NCI-H524 (cell line): ENCODE results near the gene MRPL55.

Experiments
- DNase-seq, 2 experiments: peaks; one replicate each; lab custom pipeline; 2025; lab: John Stamatoyannopoulos, UW

The MRPL55 gene

GRCh38 chr1:228068359-228068758 lies 40.7 kb downstream of the MRPL55 start:
- DNase-seq: no peak

DNA sequence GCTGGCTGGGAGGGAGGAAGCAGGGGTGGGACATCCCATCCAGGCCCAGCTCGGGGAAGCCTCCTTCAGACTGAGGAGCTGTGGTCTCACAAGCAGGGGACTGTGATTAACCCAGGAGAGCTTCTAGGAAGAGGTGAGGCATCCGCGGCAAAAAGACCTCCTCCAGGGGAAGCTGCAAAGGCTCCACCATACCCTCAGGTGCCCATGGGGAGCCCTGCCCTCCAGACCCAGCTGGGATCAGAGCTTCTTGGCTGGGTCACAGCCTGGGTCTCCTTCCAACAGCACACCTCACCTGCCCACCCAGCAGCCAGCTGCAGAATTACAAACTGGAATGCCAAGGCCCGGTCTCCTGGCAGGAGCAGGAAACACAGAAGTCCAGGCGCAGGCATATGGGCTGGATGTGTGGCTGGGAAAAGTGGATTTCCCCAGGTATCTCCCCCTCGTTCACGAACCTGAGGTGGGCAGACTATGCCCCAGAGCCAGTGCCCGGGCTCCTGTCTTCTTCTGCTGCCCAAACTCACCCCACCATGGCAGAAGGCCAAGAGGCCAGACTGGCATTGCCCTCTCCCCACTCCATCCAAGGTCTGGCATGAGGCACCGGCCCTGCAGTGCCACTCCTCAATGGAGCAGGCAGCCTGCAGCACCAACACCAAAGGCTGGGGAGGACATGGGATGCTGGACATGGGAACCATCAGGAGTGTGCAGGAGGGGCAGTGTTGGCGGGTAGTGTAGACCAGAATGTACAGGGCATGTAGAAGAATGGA lies 42.0 kb downstream of the MRPL55 start:
- DNase-seq: no peak

GRCh38 chr1:228066416-228066815 lies 42.7 kb downstream of the MRPL55 start:
- no peak for DNase-seq

DNA sequence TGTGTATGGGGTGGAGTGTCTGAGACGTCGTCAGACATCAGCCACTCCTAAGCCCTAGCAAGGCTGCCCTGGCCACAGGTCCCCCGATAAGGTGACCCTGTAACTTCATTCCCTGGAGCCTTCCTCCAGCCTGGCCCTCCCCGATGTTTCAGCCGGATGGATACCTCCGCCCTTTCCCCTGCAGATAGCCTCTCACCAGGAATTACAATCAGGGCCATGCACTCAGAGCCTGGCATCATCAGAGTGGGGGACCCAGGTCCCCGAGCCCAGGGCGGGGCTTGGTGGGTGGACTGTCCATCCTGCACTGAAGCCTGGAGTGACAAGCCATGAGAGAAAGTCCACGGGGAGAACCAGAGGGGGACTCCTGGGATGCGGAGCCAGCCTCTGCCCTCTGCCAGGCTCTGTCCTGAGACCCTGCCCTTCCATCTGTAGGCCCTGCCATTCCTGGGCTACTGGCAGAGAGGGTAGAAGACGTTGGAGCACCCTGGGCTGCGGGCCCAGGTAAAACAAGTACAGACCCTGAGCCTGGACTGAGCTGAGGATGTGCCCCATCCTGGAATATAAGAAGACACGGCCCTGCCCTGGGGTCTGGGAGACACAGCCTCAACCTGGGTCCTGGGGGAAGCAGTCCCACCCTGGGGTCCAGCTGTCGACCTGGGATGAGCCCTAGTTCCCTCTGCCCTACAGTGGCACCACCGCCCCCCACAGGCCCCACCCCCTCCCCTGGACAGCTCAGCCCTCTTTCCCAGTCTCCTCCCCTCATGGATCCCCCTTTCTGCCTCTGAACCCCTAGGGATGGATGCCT lies 43.4 kb downstream of the MRPL55 start:
- no peak for DNase-seq

DNA sequence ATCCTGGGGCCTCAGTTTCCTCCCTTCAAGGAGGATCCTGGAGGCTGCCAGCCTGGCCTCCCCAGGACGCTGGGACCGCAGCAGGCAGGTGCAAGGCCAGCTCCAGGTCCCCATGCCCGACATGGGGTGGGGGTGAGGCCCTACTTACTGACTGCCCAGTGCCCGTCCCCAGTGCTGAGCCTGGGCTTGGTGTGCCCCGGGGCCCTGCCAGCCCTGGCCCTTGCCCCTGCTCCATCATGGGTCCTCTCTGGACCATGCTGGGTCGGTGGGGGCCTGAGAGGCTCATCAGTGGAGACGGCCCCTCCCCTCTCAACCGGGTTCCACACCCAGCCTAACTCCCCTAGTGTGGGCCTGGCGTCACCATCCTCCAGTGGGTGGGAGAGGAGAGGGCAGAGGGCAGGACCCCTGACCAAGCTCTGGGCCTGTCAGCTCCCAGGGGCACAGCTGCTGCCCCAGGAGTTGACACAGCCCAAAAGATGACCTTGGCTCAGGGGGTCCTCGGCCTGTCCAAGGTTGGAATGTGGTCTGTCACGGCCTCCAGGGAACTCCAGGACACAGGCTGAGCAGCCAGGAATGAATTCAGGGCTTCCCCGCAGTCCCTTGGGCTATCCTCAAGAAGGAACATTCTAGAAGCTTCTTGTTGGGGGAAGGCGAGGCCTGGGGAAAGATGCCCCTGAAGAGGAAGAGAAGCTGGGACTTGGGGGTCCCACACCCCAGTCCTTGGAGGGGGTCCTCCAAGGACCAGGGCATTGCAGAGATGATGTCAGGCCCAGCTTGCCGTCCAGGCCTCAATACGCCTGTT lies 44.2 kb downstream of the MRPL55 start:
- DNase-seq: no peak

- DNase-seq: no peak
Observed at GRCh38 chr1:228064296-228064695, 44.8 kb downstream of the MRPL55 start.

DNA sequence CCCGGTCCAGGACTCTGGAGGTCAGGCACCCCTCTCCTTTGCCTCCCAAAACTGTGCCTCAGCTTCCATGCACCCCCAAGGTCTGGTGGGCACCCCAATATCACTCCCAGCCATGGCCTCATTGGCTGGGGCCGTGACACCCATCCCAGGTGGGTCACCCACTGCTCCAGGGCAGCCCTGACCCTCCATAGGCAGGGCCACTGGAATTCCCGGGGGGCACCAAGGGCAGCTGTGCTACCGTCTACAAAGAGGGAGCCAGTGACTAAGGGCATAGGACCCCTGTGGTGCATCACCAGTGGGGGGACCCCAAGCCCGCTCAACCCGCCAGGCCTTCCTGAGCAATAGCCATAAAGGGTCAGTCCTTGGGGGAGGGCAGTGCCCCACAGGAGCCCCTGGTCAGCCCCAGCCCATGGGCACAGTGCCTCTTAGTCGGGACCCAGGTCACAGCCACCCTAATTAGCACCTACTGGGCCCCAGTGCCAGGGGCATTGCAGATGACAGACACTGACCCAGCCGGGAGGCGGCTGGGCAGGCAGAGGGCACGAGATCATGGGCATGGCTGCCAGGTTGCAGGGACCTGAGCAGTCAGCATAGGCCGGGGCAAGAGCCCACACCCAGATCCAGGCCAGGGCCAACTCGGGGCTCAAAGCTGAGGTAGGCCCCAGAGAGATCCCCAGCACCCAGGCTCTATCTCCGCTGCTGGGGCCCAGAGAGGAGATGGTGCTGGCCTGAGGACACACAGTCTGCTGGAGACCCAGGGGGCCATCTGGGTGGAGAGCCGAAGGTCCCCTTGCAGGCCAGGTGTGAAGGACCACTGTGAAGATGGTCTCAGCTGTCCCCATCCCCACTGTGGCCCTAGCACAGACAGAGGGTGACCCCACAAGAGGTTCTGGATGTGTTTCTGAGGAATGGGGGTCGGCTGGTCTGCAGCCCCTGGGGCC lies 45.6 kb downstream of the MRPL55 start:
- DNase-seq: no peak

- DNase-seq: no peak
Observed at GRCh38 chr1:228062812-228063211, 46.3 kb downstream of the MRPL55 start.

DNA sequence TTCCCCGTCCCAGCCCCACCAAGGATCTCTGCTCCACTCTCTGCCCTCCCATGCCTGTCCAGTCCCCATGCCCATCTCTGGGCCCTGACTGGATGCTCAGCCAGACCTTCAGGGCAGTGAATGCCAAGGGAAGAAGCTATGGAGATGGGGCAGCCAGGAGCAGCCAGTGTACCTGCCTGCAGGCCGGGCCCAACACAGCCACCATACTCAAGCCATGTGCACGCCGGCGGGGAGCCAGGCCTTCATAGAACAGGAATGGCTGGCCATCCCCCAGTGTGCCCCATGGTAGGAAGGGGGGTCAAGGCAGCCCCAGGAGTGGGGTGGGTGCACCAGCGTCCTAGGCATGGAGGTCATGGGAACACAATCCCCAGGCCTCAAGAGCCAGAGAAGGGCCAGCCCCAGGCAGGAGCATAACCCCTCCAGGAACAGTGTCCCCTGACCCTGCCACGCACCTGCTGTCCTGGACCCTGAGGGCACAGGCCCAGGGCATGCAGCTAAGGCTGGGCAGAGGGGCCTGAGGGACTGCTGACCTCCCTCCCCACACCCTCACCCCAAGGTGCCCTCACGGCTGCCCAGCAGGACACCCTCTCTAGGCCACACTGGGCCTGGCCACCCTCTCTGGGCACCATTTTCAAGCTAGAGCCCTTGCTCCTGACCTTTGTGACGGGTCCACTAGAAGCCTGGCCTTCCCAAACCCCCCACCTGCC lies 46.9 kb downstream of the MRPL55 start:
- no peak for DNase-seq

- no peak for DNase-seq
Observed at GRCh38 chr1:228061411-228062084, 47.6 kb downstream of the MRPL55 start.

DNA sequence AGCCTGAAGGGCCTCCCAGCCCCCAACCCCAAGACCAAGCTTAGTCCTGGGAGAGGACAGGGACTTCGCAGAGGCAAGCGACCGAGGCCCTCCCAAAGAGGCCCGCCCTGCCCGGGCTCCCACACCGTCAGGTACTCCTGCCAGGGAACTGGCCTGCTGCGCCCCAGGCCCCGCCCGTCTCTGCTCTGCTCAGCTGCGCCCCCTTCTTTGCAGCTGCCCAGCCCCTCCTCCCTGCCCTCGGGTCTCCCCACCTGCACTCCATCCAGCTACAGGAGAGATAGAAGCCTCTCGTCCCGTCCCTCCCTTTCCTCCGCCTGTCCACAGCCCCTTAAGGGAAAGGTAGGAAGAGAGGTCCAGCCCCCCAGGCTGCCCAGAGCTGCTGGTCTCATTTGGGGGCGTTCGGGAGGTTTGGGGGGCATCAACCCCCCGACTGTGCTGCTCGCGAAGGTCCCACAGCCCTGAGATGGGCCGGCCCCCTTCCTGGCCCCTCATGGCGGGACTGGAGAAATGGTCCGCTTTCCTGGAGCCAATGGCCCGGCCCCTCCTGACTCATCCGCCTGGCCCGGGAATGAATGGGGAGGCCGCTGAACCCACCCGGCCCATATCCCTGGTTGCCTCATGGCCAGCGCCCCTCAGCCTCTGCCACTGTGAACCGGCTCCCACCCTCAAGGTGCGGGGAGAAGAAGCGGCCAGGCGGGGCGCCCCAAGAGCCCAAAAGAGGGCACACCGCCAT lies 48.5 kb downstream of the MRPL55 start:
- DNase-seq: no peak

GRCh38 chr1:228059634-228060457 lies 49.3 kb downstream of the MRPL55 start:
- DNase-seq: peak in 1 of 2 experiments; percentile 29

DNA sequence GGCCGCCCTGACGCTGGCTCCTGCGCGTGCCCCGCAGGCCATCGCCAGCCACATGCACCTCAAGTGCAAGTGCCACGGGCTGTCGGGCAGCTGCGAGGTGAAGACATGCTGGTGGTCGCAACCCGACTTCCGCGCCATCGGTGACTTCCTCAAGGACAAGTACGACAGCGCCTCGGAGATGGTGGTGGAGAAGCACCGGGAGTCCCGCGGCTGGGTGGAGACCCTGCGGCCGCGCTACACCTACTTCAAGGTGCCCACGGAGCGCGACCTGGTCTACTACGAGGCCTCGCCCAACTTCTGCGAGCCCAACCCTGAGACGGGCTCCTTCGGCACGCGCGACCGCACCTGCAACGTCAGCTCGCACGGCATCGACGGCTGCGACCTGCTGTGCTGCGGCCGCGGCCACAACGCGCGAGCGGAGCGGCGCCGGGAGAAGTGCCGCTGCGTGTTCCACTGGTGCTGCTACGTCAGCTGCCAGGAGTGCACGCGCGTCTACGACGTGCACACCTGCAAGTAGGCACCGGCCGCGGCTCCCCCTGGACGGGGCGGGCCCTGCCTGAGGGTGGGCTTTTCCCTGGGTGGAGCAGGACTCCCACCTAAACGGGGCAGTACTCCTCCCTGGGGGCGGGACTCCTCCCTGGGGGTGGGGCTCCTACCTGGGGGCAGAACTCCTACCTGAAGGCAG lies 50.0 kb downstream of the MRPL55 start:
- DNase-seq: peak in 1 of 2 experiments; percentile 13

- no peak for DNase-seq
Observed at GRCh38 chr1:228058172-228058948, 50.7 kb downstream of the MRPL55 start.
